K562 (cell line): Measurements from ENCODE around the gene PDZRN3. TPM values are rescaled to one million over a fixed set of nuclear protein-coding genes. Genes with fewer than 3 reads are reported as not detected.

Experiments
- CREB3 ChIP-seq: fragments of 450-650 bp; conservative IDR thresholded peaks from 2 replicates; pipeline ENCODE4 v1.6.1; 2016; ENCODE audit warnings: missing genetic modification characterization, low read depth, mild to moderate bottlenecking, missing compliant biosample characterization, moderate library complexity
- CSDE1 ChIP-seq, 2 experiments: fragments of 450-650 bp; IDR thresholded peaks; 2 replicates each; pipeline ENCODE4 v1.6.1; 2016; ENCODE audit warnings: mild to moderate bottlenecking in 1 of 2
- GATAD2B ChIP-seq: fragments of 450-650 bp; IDR thresholded peaks from 2 replicates; pipeline ENCODE4 v1.6.1; 2017; ENCODE audit warnings: mild to moderate bottlenecking, borderline replicate concordance
- GTF3C2 ChIP-seq: IDR thresholded peaks from 3 replicates; pipeline ENCODE4 v1.6.1; 2011; ENCODE audit warnings: borderline replicate concordance, mild to moderate bottlenecking, moderate library complexity; ENCODE audit not compliant: insufficient read length; ENCODE audit errors: extremely low read depth
- KAT8 ChIP-seq: fragments of 450-650 bp; IDR thresholded peaks from 2 replicates; pipeline ENCODE4 v1.6.1; 2016; ENCODE audit warnings: low read depth, mild to moderate bottlenecking
- MAFG ChIP-seq: fragments of 450-650 bp; conservative IDR thresholded peaks from 2 replicates; pipeline ENCODE4 v1.6.1; 2016; ENCODE audit warnings: missing genetic modification characterization, missing compliant biosample characterization
- MGA ChIP-seq: fragments of 450-650 bp; IDR thresholded peaks from 2 replicates; pipeline ENCODE4 v1.6.1; 2016; ENCODE audit warnings: mild to moderate bottlenecking, moderate library complexity
- MXD1 ChIP-seq: fragments of 250-450 bp; sonication (Bioruptor Pico); IDR thresholded peaks from 2 replicates; pipeline ENCODE4 v1.8.0; 2021; ENCODE audit warnings: borderline replicate concordance, mild to moderate bottlenecking, moderate library complexity; ENCODE audit not compliant: poor library complexity, severe bottlenecking
- polyA plus RNA-seq, 8 experiments: library from polyadenylated mRNA; depleted of rRNA in 4 of 8; stranded (reverse) in 5 of 8; unstranded in 3 of 8; fragments of >200 nt; fragmentation: Nextera tagmentation in 2 of 8; fragmentation: Illumina TruSeq in 1 of 8; extraction: Ambion mirVana in 2 of 8; extraction: Trizol in 1 of 8; gene quantifications; 2 replicates each; pipeline versions ENCODE4 v1.2.1 to v1.2.3, GENCODE V29; 2011 to 2014; ENCODE audit warnings: inconsistent platforms in 1 of 8, missing spikeins in 1 of 8
- total RNA-seq, 7 experiments: library from RNA; depleted of rRNA in 6 of 7; stranded (reverse); fragments of >200 nt in 6 of 7; fragmentation: Illumina TruSeq in 2 of 7; extraction: Trizol in 2 of 7; gene quantifications; 2 replicates each; pipeline versions ENCODE4 v1.2.1 to v1.2.3, GENCODE V29; 2011 to 2021; ENCODE audit warnings: low replicate concordance in 1 of 7

The PDZRN3 gene
- total and polyA plus RNA-seq, 9 of the 15 experiments (the other 6 are each of a cell fraction or from before 2014, with no cell fraction given): 0.16 TPM; not detected in 8

- TF ChIP-seq MGA (no peak), CSDE1 (IDR thresholded peaks at IDR 0.05) (no peak), MAFG (tag) (no peak), CREB3 (tag) (no peak), KAT8 (no peak), GTF3C2 (no peak), GATAD2B (no peak), MXD1 (CRISPR knock-in tag) (no peak)
These were observed 213.2 kb downstream of the PDZRN3 start (continued) for GRCh38 chr3:73411545-73411944.
